D721Med (cell line): ENCODE data around the gene LMBRD2.

Experiments
- DNase-seq: peaks from one replicate; pipeline ENCODE4 v3.0.0; 2011; ENCODE audit warnings: low spot score; ENCODE audit not compliant: insufficient read length
- FAIRE-seq: peaks from 2 replicates; lab custom pipeline; 2011; peaks lifted over from hg19 to GRCh38; lab: Jason Lieb, UNC
- TF ChIP-seq, protein P1 (sequence below): IDR thresholded peaks from 2 replicates; pipeline ENCODE4 v1.5.1; 2012; ENCODE audit warnings: mild to moderate bottlenecking, control low read depth; ENCODE audit not compliant: insufficient read depth; ENCODE audit errors: missing control alignments

Gene LMBRD2

DNA sequence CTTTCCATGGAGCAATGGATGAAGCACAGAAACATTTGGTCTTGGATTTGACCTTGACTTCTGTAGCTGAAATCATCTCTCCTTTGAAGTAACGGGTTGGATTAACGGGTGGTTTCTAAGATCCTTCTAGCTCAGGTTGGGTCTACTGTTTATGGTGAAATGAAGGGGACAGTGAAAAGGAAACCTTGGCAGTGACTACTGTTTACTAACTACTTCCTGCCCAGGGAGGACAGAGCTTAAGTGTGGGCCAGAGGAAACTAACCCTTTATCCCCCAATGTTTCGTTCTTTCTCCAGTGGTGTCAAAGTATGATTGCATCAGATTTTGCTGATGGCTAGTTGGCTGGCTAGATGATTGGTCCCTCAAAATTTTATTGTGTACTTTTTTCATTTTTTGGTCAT is 22.4 kb upstream of the LMBRD2 start:
- no peak for FAIRE-seq
- no peak for DNase-seq
- TF ChIP-seq, protein P1, sequence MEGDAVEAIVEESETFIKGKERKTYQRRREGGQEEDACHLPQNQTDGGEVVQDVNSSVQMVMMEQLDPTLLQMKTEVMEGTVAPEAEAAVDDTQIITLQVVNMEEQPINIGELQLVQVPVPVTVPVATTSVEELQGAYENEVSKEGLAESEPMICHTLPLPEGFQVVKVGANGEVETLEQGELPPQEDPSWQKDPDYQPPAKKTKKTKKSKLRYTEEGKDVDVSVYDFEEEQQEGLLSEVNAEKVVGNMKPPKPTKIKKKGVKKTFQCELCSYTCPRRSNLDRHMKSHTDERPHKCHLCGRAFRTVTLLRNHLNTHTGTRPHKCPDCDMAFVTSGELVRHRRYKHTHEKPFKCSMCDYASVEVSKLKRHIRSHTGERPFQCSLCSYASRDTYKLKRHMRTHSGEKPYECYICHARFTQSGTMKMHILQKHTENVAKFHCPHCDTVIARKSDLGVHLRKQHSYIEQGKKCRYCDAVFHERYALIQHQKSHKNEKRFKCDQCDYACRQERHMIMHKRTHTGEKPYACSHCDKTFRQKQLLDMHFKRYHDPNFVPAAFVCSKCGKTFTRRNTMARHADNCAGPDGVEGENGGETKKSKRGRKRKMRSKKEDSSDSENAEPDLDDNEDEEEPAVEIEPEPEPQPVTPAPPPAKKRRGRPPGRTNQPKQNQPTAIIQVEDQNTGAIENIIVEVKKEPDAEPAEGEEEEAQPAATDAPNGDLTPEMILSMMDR, result no peak

DNA sequence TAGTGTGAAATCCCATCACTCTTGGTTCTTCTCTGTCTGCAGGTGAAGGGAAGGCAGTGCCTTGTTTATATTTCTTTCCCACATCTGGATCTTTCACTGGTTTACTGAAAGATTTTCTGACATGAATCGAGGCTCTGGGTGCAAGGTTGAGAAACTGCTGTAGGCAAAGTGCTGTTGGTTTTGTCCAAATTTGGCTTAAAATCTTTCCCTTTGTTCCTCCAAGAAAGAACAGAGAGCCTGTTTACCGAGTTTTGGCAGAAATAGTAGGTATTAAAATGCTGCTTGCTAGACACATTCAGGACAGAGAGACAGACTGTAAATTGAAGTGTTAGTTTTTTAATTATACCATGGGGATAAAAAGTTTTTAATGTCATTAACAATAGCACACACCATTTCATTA is 21.7 kb upstream of the LMBRD2 start:
- DNase-seq (no peak), FAIRE-seq (no peak)
- TF ChIP-seq, protein P1, result no peak

DNA sequence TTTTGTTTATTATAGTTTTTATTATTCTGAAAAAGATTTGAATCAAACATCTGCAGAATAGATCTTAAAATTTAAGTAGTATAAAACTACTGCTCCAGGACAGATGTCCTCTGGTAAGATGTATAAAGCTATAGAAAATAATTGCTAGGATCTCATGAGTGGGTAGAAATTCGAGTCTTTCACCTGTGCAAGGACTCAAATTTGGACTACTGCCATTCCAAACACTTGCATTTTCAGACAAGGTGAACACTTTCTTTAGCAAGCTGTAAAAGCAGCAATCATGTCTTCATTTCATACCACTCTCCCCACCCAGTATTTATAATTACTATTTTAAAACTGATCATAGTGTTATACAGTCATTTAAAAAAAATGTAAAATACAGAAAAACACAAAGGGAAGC is 20.9 kb upstream of the LMBRD2 start:
- TF ChIP-seq, protein P1, result no peak
- no peak for FAIRE-seq
- no peak for DNase-seq

DNA sequence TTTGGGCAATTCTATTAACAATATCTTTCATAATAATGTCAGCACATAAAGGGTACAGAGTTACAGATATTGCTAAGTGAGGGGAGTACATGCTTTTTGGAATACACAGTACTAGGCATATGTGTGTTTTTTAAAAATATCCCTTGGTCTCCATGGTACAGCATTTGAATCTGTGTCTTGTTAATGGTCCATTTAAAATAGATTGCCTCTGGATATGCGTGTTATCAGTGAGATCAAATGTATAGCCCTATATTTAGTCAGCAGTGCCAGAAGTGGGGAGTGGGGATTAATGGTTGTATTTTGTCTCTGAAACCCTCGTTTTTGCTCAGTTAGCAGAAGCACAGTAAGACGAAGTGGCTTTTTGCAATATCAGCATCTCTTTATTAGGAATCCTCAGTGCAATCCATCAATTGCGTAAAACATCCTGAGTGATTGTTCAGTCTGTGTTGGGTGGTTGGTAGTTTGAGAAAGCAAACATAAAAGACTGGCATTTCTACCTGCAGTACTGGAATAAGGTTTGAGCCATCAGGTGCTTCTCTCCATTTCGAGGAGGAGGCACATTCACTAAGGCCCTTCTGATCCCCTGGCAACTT is 19.2 kb upstream of the LMBRD2 start:
- DNase-seq, result no peak
- peak; percentile 16 for FAIRE-seq
- TF ChIP-seq, protein P1, result no peak

- no peak for FAIRE-seq
- DNase-seq, result no peak
- TF ChIP-seq, protein P1, result no peak
Measured at GRCh38 chr5:36168737-36169136, 17.1 kb upstream of the LMBRD2 start.

DNA sequence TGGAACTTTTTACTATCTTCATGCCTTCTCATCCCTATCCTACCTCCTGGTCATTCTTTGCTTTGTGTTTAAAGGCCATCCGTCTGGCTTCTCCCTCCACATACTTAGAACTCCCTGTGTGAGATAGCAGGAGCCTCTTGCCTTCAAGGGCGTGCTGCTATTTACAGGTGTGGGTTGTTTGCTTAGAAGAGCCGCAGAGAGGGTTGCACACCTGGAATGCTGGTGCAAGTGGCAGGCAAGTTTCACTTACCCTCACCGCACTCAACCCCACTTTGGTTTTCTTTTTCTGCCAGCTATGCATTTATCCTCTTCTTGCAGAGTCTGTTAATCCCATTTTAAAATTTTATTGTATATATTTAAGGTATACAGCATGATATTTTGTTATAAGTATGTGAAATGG is 12.8 kb upstream of the LMBRD2 start:
- TF ChIP-seq, protein P1, result no peak
- FAIRE-seq (no peak), DNase-seq (no peak)

DNA sequence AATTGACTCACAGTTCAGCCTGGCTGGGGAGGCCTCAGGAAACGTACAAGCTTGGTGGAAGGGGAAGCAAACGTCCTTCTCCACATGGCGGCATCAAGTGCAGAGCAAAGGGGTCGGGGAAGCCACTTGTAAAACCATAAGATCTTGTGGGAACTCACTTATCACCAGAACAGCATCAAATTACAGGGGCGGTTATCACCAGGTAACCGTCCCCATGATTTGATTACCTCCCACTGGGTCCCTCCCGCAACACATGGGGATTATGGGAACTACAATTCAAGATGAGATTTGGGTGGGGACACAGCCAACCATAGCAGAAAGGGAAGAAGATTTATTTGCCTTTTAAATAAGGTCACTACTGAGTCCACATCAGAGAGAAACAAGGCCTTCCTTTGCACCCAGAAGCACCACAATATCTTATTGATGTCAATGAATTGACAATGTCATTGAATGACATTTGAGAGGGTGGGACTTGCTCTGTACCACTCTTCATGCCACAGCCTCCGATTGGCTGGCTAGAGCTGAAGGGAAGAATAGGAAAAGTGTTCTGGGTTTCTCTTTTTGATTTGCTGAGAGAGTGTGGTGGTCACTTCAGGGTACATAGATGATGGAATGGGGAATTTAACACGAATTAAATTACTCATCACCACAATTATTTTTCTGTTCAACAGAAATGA is 11.3 kb upstream of the LMBRD2 start:
- FAIRE-seq, result no peak
- TF ChIP-seq, protein P1, result no peak
- DNase-seq, result no peak
